Liver (tissue), 9 donors: ENCODE results near the gene TMEM200B. TPM values are rescaled to one million over a fixed set of nuclear protein-coding genes. Genes with fewer than 3 reads are reported as not detected.
"Not testable (repeated sequence)": the region's sequence is repeated elsewhere in the genome, so short reads cannot be mapped to it uniquely, and the experiment has no call there.

Experiments used
- DNase-seq: peaks from one replicate; pipeline ENCODE4 v3.0.0-alpha.2; 2017; ENCODE audit warnings: low spot score
- H3K27ac ChIP-seq, 2 donors: one replicate each; pipeline ENCODE4 v1.7.0; 2013; ENCODE audit warnings: inconsistent platforms in 2 of 2, low read length in 2 of 2, control low read depth in 1 of 2, low read depth in 1 of 2, mild to moderate bottlenecking in 1 of 2
- H3K27me3 ChIP-seq, 4 donors: one replicate each; pipeline versions ENCODE4 v1.6.1 to v1.7.0; 2013; ENCODE audit warnings: low read length in 3 of 4, inconsistent platforms in 1 of 4, mild to moderate bottlenecking in 1 of 4, moderate library complexity in 1 of 4; ENCODE audit not compliant: control insufficient read depth in 4 of 4, insufficient read depth in 4 of 4
- H3K36me3 ChIP-seq, 4 donors: one replicate each; pipeline versions ENCODE4 v1.6.1 to v1.7.0; 2013; ENCODE audit warnings: low read length in 3 of 4, mild to moderate bottlenecking in 3 of 4, low read depth in 1 of 4, moderate library complexity in 1 of 4; ENCODE audit not compliant: control insufficient read depth in 4 of 4, insufficient read depth in 3 of 4
- H3K4me1 ChIP-seq, 4 donors: one replicate each; pipeline versions ENCODE4 v1.6.1 to v1.7.0; 2013; ENCODE audit warnings: low read length in 3 of 4, mild to moderate bottlenecking in 3 of 4, moderate library complexity in 1 of 4; ENCODE audit not compliant: control insufficient read depth in 4 of 4, insufficient read depth in 4 of 4
- H3K4me3 ChIP-seq, 3 donors: one replicate each; pipeline versions ENCODE4 v1.6.1 to v1.7.0; 2013; ENCODE audit warnings: low read length in 3 of 3, control low read depth in 1 of 3, low read depth in 1 of 3, mild to moderate bottlenecking in 1 of 3
- H3K9ac ChIP-seq, 2 donors: one replicate each; pipeline ENCODE4 v1.7.0; 2013; ENCODE audit warnings: low read length in 2 of 2, mild to moderate bottlenecking in 2 of 2, moderate library complexity in 2 of 2, control low read depth in 1 of 2, low read depth in 1 of 2
- H3K9me3 ChIP-seq, 4 donors: one replicate each; pipeline versions ENCODE4 v1.6.1 to v1.7.0; 2013; ENCODE audit warnings: low read length in 3 of 4; ENCODE audit not compliant: control insufficient read depth in 4 of 4
- ATF3 ChIP-seq: IDR thresholded peaks from 2 replicates; pipeline ENCODE4 v1.6.1; 2016; ENCODE audit warnings: antibody characterized with exemption
- CTCF ChIP-seq: fragments of 150-350 bp; IDR thresholded peaks from 2 replicates; pipeline ENCODE4 v1.5.1; 2017; ENCODE audit warnings: improper control_type of control experiment, low read depth, low read length; ENCODE audit not compliant: missing input control
- EGR1 ChIP-seq, 2 donors: IDR thresholded peaks; 2 replicates each; pipeline ENCODE4 v1.6.1; 2016 to 2018; ENCODE audit warnings: antibody characterized with exemption in 2 of 2, low read depth in 2 of 2
- FOXA1 ChIP-seq: IDR thresholded peaks from 2 replicates; pipeline ENCODE4 v1.6.1; 2016; ENCODE audit warnings: antibody characterized with exemption
- FOXA2 ChIP-seq: IDR thresholded peaks from 2 replicates; pipeline ENCODE4 v1.6.1; 2016; ENCODE audit warnings: antibody characterized with exemption
- GABPA ChIP-seq, 2 donors: IDR thresholded peaks in 1 of 2; conservative IDR thresholded peaks in 1 of 2; 2 replicates each; pipeline ENCODE4 v1.6.1; 2016; ENCODE audit warnings: antibody characterized with exemption in 2 of 2, mild to moderate bottlenecking in 1 of 2, moderate library complexity in 1 of 2
- HNF4A ChIP-seq, 2 donors: conservative IDR thresholded peaks; 2 replicates each; pipeline ENCODE4 v1.6.1; 2016; ENCODE audit warnings: antibody characterized with exemption in 2 of 2, mild to moderate bottlenecking in 2 of 2
- HNF4G ChIP-seq: IDR thresholded peaks from 2 replicates; pipeline ENCODE4 v1.6.1; 2016; ENCODE audit warnings: antibody characterized with exemption
- JUND ChIP-seq, 2 donors: IDR thresholded peaks; 2 replicates each; pipeline ENCODE4 v1.6.1; 2016; ENCODE audit warnings: antibody characterized with exemption in 2 of 2
- MAX ChIP-seq: IDR thresholded peaks from 2 replicates; pipeline ENCODE4 v1.6.1; 2016; ENCODE audit warnings: antibody characterized with exemption
- RAD21 ChIP-seq, 2 donors: IDR thresholded peaks; 2 replicates each; pipeline ENCODE4 v1.6.1; 2016; ENCODE audit warnings: antibody characterized with exemption in 2 of 2, mild to moderate bottlenecking in 2 of 2
- REST ChIP-seq: IDR thresholded peaks from 2 replicates; pipeline ENCODE4 v1.6.1; 2016; ENCODE audit warnings: antibody characterized with exemption, mild to moderate bottlenecking
- RXRA ChIP-seq, 2 donors: IDR thresholded peaks; 2 replicates each; pipeline ENCODE4 v1.6.1; 2017 to 2018; ENCODE audit warnings: antibody characterized with exemption in 2 of 2, mild to moderate bottlenecking in 1 of 2
- SP1 ChIP-seq: IDR thresholded peaks from 2 replicates; pipeline ENCODE4 v1.6.1; 2018; ENCODE audit warnings: antibody characterized with exemption, mild to moderate bottlenecking
- YY1 ChIP-seq: IDR thresholded peaks from 2 replicates; pipeline ENCODE4 v1.6.1; 2016; ENCODE audit warnings: antibody characterized with exemption, mild to moderate bottlenecking
- WGBS: extraction: QIAGEN DNeasy Blood & Tissue Kit; methylation state at CpG from one replicate; pipeline ENCODE4 v1.1.7; 2013; 5-methylcytosine and 5-hydroxymethylcytosine counted together
- polyA plus RNA-seq, 2 donors: library from polyadenylated mRNA; stranded (reverse) in 1 of 2; unstranded in 1 of 2; fragments of 200-250 nt in 1 of 2; fragments of >200 nt in 1 of 2; fragmentation: Nextera tagmentation in 1 of 2; extraction: Ambion mirVana in 1 of 2; gene quantifications; one replicate each; pipeline versions ENCODE4 v1.2.1 to v1.2.3, GENCODE V29; 2013 to 2015
- total RNA-seq, 2 donors: library from RNA; depleted of rRNA; stranded (reverse); fragments of >200 nt; gene quantifications; one replicate each; pipeline ENCODE4 v1.2.3, GENCODE V29; 2014
- donor health status: healthy.
- donor health status: healthy.
- donor health status: healthy.
- donor health status: healthy.
- donor health status: healthy.

The TMEM200B gene
- total and polyA plus RNA-seq, 4 donors = 0.84 to 4.5 (median 1.5) TPM

- no peak for DNase-seq
- WGBS = 92% methylated on average over 8 of the region's 8 CpGs
- H3K36me3 ChIP-seq = peaks cover 19 to 63% (median 48%) of the 10 kb centered on the region in 4 donors
- H3K9ac ChIP-seq = no peak overlapping the region
- no peak overlapping the region for H3K4me3 ChIP-seq
- peaks cover 0 to 30% (median 22%) of the 10 kb centered on the region in 4 donors for H3K4me1 ChIP-seq
- no peaks in the 10 kb centered on the region for H3K9me3 ChIP-seq
- no peak overlapping the region for H3K27ac ChIP-seq
- H3K27me3 ChIP-seq = no peaks in the 10 kb centered on the region
- TF ChIP-seq ATF3 = no peak
- TF ChIP-seq FOXA2 = no peak
- TF ChIP-seq HNF4A (conservative IDR thresholded peaks at IDR 0.05) = no peak
- TF ChIP-seq EGR1 (IDR thresholded peaks at IDR 0.05; ENCODE audit: low read depth in 2 of 2) = no peak
- TF ChIP-seq RAD21 (IDR thresholded peaks at IDR 0.05) = no peak
- TF ChIP-seq CTCF = no peak
Measured at GRCh38 chr1:29152046-29152805, 28.5 kb upstream of the TMEM200B start.

- H3K9ac ChIP-seq, H3K27ac ChIP-seq, DNase-seq, H3K27me3 ChIP-seq, H3K4me3 ChIP-seq, H3K9me3 ChIP-seq: not testable (repeated sequence)
- H3K4me1 ChIP-seq = peaks cover 6 to 43% (median 34%) of the 10 kb centered on the region in 4 donors
- WGBS = 97% methylated on average over 9 of the region's 9 CpGs
- peaks cover 16 to 55% (median 44%) of the 10 kb centered on the region in 4 donors for H3K36me3 ChIP-seq
Measured at GRCh38 chr1:29150346-29150745, 26.6 kb upstream of the TMEM200B start.

GRCh38 chr1:29148656-29149491, 25.2 kb upstream of the TMEM200B start:
- WGBS = 59% methylated on average over 35 of the region's 35 CpGs
- H3K4me1 ChIP-seq = peaks cover 11 to 50% (median 36%) of the 10 kb centered on the region in 4 donors
- no peaks in the 10 kb centered on the region for H3K27me3 ChIP-seq
- no peak for DNase-seq
- H3K9me3 ChIP-seq = no peaks in the 10 kb centered on the region
- H3K4me3 ChIP-seq = peak overlapping the region in 1 of 3 donors; percentile 4
- TF ChIP-seq YY1 = peak; percentile 39
- TF ChIP-seq GABPA (IDR thresholded peaks at IDR 0.05 in 1 of 2, conservative IDR thresholded peaks at IDR 0.05 in 1 of 2) = no peak
- TF ChIP-seq ATF3 = no peak
- TF ChIP-seq RAD21 (IDR thresholded peaks at IDR 0.05) = peak; percentile 5 to 11
- TF ChIP-seq CTCF = no peak
- TF ChIP-seq EGR1 (IDR thresholded peaks at IDR 0.05; ENCODE audit: low read depth in 2 of 2) = no peak
- peak; percentile 73 to 83 for TF ChIP-seq HNF4A (conservative IDR thresholded peaks at IDR 0.05)
- TF ChIP-seq MAX = peak; percentile 85
- no peak for TF ChIP-seq JUND (IDR thresholded peaks at IDR 0.05)
- TF ChIP-seq FOXA1 = no peak
- TF ChIP-seq REST = no peak
- TF ChIP-seq RXRA (IDR thresholded peaks at IDR 0.05) = peak; percentile 58 to 73
- peak; percentile 62 for TF ChIP-seq SP1
- peak; percentile 53 for TF ChIP-seq HNF4G
- H3K27ac ChIP-seq = peak overlapping the region; percentile 52 to 61
- no peak overlapping the region for H3K9ac ChIP-seq
- H3K36me3 ChIP-seq = peaks cover 15 to 42% (median 34%) of the 10 kb centered on the region in 4 donors
